ENCODE measurements around the gene TOGARAM2. TPM values are rescaled to one million over a fixed set of nuclear protein-coding genes. Genes with fewer than 3 reads are reported as not detected.

The TOGARAM2 gene
- total and polyA plus RNA-seq, 10 of the 15 experiments (the other 5 are each of a cell fraction or from before 2014, with no cell fraction given), result 0.01 to 0.06 (median 0.03) TPM; not detected in 7

GRCh38 chr2:28958689-28959088 is 22.4 kb upstream of the TOGARAM2 start (continued):
- TF ChIP-seq ZBTB33 (IDR thresholded peaks at IDR 0.05) (no peak), E2F4 (IDR thresholded peaks at IDR 0.05; ENCODE audit: low read depth, low read length) (no peak), HDAC2 (IDR thresholded peaks at IDR 0.05) (no peak)

- Histone ChIP-seq H3K36me3 (ENCODE audit: control insufficient read depth in 2 of 2, insufficient read depth in 2 of 2, low read length in 1 of 2) (no peaks in the 10 kb centered on the region), H3K27ac (ENCODE audit: control insufficient read depth, insufficient read depth) (no peak overlapping the region), H3K9ac (ENCODE audit: control insufficient read depth, insufficient read depth, low read length) (no peak overlapping the region), H3K4me2 (ENCODE audit: control insufficient read depth, insufficient read depth) (no peak overlapping the region), H3K4me1 (ENCODE audit: control insufficient read depth, insufficient read depth, low read length) (no peaks in the 10 kb centered on the region), H3K4me3 (no peak overlapping the region), H3K9me3 (replicated peaks; ENCODE audit: control insufficient read depth, insufficient read depth, low read length) (no peaks in the 10 kb centered on the region), H4K20me1 (ENCODE audit: control insufficient read depth, insufficient read depth) (no peaks in the 10 kb centered on the region), H2AFZ (ENCODE audit: control insufficient read depth, low read depth, low read length) (no peak overlapping the region), H3K79me2 (ENCODE audit: control insufficient read depth, insufficient read depth, low read length) (no peaks in the 10 kb centered on the region), H3K27me3 (replicated peaks in 1 of 2; ENCODE audit: control insufficient read depth in 2 of 2, insufficient read depth in 2 of 2, low read length in 1 of 2) (no peaks in the 10 kb centered on the region)
- no peak for TF ChIP-seq ETV6 (conservative IDR thresholded peaks at IDR 0.05 in 1 of 2, IDR thresholded peaks at IDR 0.05 in 1 of 2; ENCODE audit: borderline replicate concordance in 1 of 2, low read depth in 1 of 2)
- no peak for TF ChIP-seq MTA2 (IDR thresholded peaks at IDR 0.05; ENCODE audit: low read depth)
- no peak for TF ChIP-seq NRF1 (conservative IDR thresholded peaks at IDR 0.05; ENCODE audit: low read depth, low read length)
- TF ChIP-seq FOXM1 (IDR thresholded peaks at IDR 0.05; ENCODE audit: low read depth, low read length), result no peak
- TF ChIP-seq CREM (IDR thresholded peaks at IDR 0.05; ENCODE audit: low read depth), result no peak
- no peak for TF ChIP-seq TCF3 (IDR thresholded peaks at IDR 0.05; ENCODE audit: borderline replicate concordance, insufficient read depth, low read depth, low read length)
- TF ChIP-seq RBBP5 (conservative IDR thresholded peaks at IDR 0.05), result no peak
- TF ChIP-seq MEF2B (IDR thresholded peaks at IDR 0.05; ENCODE audit: partially characterized antibody, poor library complexity, severe bottlenecking), result no peak
- no peak for TF ChIP-seq EZH2 (IDR thresholded peaks at IDR 0.05; ENCODE audit: borderline replicate concordance, control insufficient read depth, low read depth, low read length)
- no peak for TF ChIP-seq GABPA (IDR thresholded peaks at IDR 0.05; ENCODE audit: low read depth)
- no peak for DNase-seq (ENCODE audit: low read depth, low spot score)
- ChIA-PET RAD21 (ENCODE audit: unreplicated experiment) (interaction anchor here (1.6 kb wide), 1 partner anchor 367 kb away, joined by 4 read pairs; no protein-coding TSS in a partner anchor), POLR2A (no interaction called here), SMC1A (ENCODE audit: uncharacterized antibody, unreplicated experiment) (no interaction called here), CTCF (interaction anchor here (0.6 to 1.4 kb wide), 2 partner anchors 11 to 465 kb away, joined by 4 to 5 read pairs; no protein-coding TSS in a partner anchor)
- intact Hi-C loops (cut with micrococcal nuclease; ENCODE audit: unreplicated experiment), result no loop called here
- no peak for ATAC-seq
- in situ Hi-C loops (cut with MboI), result no loop called here
- no peak for FAIRE-seq
- BruUV-seq (replicated peaks), result no TSS peak
- 37% methylated on average over 5 of the region's 5 CpGs for WGBS (ENCODE audit: insufficient coverage, insufficient replicate concordance, low lambda C conversion rate, missing lambda C conversion rate)
Measured at GRCh38 chr2:28960401-28960800, 20.7 kb upstream of the TOGARAM2 start.
